MM.1S (cell line): Measurements from ENCODE around the gene SPATA13.

ENCODE experiments used
- CTCF ChIP-seq: fragments of 300-600 bp; sonication (generic); IDR thresholded peaks from 2 replicates; pipeline ENCODE4 v1.5.1; 2016; ENCODE audit warnings: antibody characterized with exemption, low read length, mixed read lengths
- EZH2 ChIP-seq: fragments of 300-600 bp; sonication (generic); optimal IDR thresholded peaks from 2 replicates; pipeline ENCODE3; 2017; ENCODE audit warnings: low read depth, mild to moderate bottlenecking, antibody characterized with exemption, low read length, mixed read lengths
- EZH2phosphoT487 ChIP-seq: fragments of 300-600 bp; sonication (generic); IDR thresholded peaks from 2 replicates; pipeline ENCODE4 v1.6.1; 2018; ENCODE audit warnings: antibody characterized with exemption, low read length

- TF ChIP-seq EZH2 (no peak), CTCF (no peak), EZH2phosphoT487 (no peak)
Observed at GRCh38 chr13:24218338-24218737, 57.8 kb downstream of the SPATA13 start.
